GM18868 (cell line): Measurements from ENCODE around the gene WASHC3.

Experiments
- ATAC-seq: cut with Tn5 transposase; IDR thresholded peaks from one replicate; pipeline ENCODE4 v1.9.1; 2021; ENCODE audit warnings: mild to moderate bottlenecking, moderate library complexity; ENCODE audit not compliant: unreplicated experiment

Gene WASHC3

GRCh38 chr12:101982307-101982706 is 79.5 kb downstream of the WASHC3 start:
- ATAC-seq, result no peak

- ATAC-seq, result no peak
Observed at GRCh38 chr12:101981868-101982267, 79.9 kb downstream of the WASHC3 start.

- ATAC-seq, result peak; percentile 66
Observed at GRCh38 chr12:101968770-101969169, 93.0 kb downstream of the WASHC3 start.

DNA sequence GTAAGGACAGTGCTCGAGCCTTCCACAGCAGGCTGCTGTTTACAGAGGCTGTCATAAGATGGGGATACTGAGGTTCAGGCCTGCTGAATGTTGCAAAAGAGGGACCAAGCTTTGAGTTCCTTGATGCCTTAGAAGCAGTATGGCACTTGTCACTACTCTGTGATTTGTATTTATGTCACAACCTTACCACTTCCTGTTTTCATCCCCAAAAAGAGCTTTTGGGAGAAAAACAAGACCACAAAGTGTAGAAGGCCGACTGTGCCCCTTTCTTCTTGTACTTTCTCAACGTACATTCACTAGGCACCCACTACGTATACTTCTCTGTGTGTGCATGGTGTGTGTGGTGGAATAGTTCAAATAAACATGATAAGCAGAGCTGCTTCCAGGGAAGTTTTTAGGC is 94.3 kb downstream of the WASHC3 start:
- ATAC-seq, result peak; percentile 38

DNA sequence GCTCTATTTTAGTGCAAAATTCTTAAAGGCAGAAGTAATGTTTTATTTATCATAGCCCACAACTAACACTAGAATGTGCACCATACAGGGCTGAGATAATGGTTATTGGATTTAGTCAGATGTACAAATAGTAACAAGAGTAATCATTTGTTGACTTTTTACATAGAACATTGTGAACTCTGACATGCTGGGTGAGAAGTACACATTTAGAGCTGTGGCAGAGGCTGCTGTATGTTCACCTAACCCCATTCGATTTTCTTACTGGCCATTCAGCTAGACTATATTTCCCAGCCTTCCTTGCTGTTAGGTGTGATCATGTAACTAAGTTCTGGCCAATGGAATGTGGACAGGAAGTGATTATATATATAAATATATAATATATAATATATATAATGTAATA is 95.3 kb downstream of the WASHC3 start:
- no peak for ATAC-seq

- ATAC-seq, result no peak
Observed at GRCh38 chr12:101963697-101964096, 98.1 kb downstream of the WASHC3 start.
